NCI-H774 (cell line): ENCODE measurements around the gene PRKG1.

ENCODE experiments used
- DNase-seq: peaks from one replicate; lab custom pipeline; 2025; lab: John Stamatoyannopoulos, UW

Gene PRKG1

GRCh38 chr10:52259426-52259812, 1185.1 kb downstream of the PRKG1 start:
- DNase-seq, result no peak

- DNase-seq, result no peak
These were observed 1187.1 kb downstream of the PRKG1 start for GRCh38 chr10:52261362-52261761.

- DNase-seq, result no peak
These were observed 1191.0 kb downstream of the PRKG1 start for GRCh38 chr10:52265131-52265926.

DNA sequence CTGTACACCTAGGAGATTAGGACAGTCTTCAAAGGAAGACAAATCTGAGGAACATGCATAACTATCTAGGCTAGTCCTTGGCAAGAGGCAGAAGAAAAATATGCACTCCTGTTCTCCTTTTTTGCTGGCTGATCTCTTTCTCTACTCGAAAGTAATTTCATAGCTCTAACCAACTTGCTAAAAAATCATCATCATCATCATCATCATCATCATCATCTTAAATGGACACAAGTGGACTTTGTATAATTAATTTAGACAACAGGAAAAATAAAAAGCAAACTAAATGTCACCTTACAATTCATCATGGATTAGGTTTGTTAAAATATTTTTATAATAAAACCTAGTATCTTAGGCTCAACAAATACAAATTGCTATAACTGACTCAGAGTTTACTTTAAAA, 1192.6 kb downstream of the PRKG1 start:
- DNase-seq, result no peak

- DNase-seq, result no peak
These were observed 1194.5 kb downstream of the PRKG1 start for GRCh38 chr10:52268790-52269189.

- DNase-seq, result no peak
These were observed 1194.9 kb downstream of the PRKG1 start for GRCh38 chr10:52269233-52269632.

- no peak for DNase-seq
These were observed 1201.9 kb downstream of the PRKG1 start for GRCh38 chr10:52276163-52276562.

GRCh38 chr10:52276986-52277385, 1202.7 kb downstream of the PRKG1 start:
- DNase-seq, result no peak

- no peak for DNase-seq
These were observed 1205.3 kb downstream of the PRKG1 start for GRCh38 chr10:52279546-52279945.

DNA sequence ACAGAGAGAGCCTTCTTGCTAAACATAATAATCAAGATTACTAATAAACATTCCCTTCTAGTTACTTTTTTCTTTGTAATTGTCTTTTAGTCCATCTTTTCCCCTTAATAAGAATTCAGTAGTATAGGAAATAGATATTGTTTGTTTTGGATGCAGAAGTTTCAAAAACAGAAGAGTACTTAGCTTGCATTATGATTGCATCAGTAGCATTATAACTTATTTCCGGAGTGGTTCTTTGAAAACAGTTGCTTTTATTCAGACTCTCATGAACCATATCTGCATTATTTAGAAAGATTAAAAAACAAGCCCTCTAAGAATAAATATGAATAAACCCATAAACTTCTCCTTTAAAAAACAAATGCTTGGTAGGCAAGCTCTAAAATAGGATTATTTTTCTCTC, 1205.8 kb downstream of the PRKG1 start:
- DNase-seq, result no peak

DNA sequence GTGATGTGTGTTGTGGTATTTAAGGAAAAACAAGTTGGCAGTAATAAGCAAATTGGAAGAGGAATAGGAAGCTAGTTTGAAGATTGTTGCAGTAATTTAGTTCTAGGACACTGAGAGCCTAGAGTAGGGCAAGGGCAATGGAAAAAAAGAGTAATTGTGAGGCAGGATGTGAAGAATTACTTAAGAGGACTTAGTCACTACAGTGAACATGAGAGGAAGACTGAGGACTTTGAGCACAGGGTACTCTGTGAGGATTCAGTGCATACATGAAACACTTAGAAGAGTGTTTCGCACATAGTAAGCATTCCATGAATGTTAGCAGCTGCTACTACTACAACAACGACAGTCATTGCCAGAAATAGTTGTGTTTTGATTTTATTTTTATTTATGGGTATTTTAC, 1208.9 kb downstream of the PRKG1 start:
- no peak for DNase-seq

DNA sequence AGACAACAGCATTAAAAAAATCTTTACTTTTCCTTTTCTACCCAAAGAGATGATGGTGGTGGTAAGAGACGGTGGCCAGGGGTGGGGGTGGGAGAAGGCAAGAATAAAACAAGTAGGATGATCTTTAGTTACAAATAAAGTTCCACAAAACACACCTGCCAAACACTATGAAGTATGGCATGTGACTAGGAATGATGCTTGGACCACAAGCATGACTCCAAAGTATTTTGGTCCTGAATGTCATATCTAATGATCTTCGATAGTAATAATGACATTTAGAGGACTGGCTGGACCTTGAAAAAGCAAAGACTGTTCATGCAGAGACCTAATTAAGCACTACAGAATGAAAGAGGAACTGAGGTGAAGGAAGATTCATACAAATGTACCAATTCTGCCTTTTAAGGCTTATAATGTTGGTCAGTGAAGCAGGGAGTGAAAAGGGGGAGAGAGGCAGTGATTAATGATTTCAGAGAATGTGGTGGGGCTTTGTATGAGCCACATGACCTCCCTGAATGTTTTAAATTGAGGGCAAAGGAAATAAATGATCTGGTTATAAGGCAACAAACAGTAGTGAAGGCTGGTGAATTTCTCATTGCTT, 1210.2 kb downstream of the PRKG1 start:
- DNase-seq, result no peak

DNA sequence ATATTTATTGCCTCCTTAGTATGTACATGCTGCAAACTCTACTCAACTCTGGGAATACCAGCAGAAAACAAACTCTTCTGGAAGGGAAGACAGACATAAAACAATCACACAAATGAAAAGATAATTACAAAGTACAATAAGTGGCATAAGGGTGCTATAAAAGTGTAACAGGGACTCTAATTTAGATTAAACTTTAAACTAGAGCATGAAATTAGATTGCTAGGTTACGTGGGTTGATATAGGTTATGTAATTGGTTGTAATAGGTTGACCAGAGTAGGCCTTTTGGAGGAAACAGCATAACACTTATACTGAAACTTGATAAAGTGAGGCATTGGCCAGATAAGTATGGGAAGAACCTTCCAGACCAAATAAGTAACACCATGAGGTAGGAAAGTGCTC, 1213.6 kb downstream of the PRKG1 start:
- DNase-seq, result no peak

- DNase-seq, result no peak
These were observed 1223.5 kb downstream of the PRKG1 start for GRCh38 chr10:52297747-52298146.

DNA sequence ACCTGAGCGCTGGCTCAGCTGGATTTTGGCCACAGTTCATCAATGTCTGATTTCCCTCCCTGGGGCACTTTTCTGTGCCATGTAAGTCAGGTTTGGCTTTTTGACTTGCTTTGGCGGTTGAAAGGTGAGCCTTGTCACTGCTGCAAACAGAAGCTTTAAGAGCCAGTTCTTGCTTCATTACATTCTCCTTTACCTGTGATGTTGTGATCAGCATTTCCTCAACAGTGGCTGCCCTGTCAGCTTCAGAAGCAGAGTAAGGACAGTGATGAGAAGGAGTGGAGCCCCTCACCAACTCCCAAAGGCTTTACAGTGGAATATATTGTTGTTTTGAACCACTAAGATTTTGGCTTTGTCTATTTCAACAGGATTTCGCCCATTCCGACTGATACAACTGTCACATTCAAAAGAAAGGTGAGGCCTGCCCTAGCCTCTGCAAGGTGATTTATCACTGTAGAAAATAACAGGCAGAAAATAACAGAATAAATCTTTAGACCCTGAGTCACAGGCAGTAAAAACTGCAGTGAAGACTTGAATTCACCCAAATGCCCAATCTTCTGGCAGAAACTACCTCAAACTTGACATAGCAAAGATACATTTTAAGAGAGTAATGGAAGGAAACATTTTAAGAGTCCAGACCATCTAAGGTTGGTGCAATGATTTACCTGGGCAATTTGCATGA, 1226.5 kb downstream of the PRKG1 start:
- no peak for DNase-seq

DNA sequence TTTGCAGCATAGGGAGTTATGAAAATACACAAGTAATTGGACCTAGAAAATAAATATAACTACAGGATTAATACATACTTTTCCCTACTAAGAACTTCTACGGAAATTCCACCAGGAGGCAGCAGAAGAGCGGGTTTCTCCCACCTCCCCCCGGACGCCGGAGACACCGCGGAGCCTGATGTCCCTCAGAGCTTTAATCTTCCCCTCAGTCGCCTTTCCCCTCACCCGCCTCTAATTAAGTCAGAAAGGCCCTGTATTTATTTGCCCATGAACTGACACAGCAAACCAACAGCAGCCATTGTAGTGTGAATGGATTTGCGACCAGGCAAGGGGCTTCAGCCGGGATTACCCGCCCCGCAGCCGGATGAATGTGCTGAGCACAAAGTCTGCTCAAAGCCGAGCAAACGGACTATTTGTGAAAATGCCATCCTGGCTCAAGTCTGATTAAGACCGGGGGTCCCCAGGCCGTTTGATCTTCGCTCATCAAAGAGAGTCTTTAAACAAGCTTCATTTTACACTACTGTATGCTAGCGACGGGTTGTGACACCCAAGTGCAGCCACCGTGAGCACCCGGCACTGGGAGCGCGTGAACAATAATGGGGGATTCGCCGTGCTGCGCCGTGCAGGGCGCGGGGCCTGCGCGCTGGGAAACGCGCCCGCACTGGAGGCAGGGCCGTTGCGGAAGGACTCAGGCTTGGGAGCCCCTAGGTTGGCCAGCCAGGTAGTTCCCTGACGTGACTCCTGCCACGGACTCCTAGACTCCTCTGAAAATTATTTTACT, 1234.2 kb downstream of the PRKG1 start:
- DNase-seq, result no peak

DNA sequence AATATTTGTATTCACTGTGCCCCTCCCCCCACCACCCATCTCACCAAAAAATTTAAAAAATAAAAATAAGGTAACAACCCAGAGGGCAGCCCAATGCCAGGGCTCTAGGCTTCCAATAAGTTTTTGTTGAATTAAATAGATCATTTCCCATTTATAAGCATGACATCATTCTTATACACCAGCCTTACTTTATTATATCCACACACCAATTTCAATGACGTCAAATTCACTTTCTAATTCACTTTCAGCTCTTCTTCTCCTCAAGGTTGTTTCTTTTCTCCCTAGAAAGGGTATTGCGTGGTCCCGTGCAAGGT, 1238.6 kb downstream of the PRKG1 start:
- DNase-seq, result no peak

DNA sequence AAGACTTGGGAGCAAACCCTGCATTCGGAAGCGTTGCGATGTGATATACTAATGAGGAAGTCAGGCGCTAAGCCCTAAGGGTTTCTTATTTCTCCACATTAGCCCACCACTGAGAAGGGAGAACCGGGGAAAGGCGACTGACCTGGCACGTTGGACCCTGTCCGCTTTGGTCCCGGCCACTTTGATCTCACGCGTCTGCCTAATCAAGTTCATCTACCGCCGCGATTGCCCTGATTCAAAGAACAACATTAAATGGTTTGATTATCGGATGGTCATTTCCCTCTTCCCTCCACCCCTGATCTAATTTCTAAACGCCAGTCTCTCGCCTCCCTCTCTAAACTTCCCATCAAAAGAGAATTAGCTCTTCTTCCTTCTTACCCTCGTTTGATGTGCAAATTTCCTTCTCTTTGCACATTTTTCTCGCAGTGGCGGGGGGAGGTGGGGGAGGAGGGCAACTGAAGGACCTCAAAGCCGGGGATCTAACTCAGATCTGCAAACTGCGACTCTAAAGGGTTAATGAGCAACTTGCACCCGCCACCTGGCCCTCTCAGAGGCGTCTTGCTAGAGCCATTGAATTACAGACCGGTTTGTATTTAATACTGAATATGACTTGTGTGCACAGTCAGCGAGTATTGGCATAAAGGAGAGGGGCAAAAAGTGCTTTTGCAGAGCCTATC, 1239.1 kb downstream of the PRKG1 start:
- DNase-seq, result no peak

DNA sequence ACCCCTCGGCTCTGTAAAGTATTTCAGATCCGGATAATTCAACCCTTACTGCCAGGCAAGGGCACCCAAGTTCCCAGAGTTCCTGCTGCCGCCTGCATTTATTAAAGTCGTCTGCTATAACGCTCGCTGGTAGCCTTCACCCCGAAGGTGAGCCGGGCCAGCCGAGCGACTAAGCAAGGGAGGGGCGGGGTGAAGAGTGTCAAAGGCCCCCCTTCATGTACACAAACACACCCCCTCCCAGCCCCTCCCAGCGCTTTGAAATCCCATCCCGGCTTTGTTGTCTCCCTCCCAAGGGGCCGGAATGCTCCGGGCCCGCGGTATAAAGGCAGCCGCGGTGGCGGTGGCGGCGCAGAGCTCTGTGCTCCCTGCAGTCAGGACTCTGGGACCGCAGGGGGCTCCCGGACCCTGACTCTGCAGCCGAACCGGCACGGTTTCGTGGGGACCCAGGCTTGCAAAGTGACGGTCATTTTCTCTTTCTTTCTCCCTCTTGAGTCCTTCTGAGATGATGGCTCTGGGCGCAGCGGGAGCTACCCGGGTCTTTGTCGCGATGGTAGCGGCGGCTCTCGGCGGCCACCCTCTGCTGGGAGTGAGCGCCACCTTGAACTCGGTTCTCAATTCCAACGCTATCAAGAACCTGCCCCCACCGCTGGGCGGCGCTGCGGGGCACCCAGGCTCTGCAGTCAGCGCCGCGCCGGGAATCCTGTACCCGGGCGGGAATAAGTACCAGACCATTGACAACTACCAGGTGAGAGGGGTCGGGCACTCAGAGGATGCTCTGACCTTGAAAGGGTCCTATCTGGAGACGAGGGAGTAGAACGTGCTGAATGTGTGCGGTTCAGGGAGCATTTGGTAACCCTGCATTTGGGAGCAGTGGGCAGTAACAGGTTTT, 1239.9 kb downstream of the PRKG1 start, which contains the start of gene DKK1:
DKK1 (plus strand) TSS at position 349 of the 889 bp plus-strand sequence; CDS start at position 503, 154 bp downstream.
- no peak for DNase-seq

GRCh38 chr10:52314822-52315552, 1240.7 kb downstream of the PRKG1 start:
- DNase-seq, result no peak
